Liver (tissue), 9 donors: ENCODE data around the gene SPECC1L. TPM values are rescaled to one million over a fixed set of nuclear protein-coding genes. Genes with fewer than 3 reads are reported as not detected.

Experiments used
- DNase-seq: peaks from one replicate; pipeline ENCODE4 v3.0.0-alpha.2; 2017; ENCODE audit warnings: low spot score
- H3K27ac ChIP-seq, 2 donors: one replicate each; pipeline ENCODE4 v1.7.0; 2013; ENCODE audit warnings: inconsistent platforms in 2 of 2, low read length in 2 of 2, control low read depth in 1 of 2, low read depth in 1 of 2, mild to moderate bottlenecking in 1 of 2
- H3K27me3 ChIP-seq, 4 donors: one replicate each; pipeline versions ENCODE4 v1.6.1 to v1.7.0; 2013; ENCODE audit warnings: low read length in 3 of 4, inconsistent platforms in 1 of 4, mild to moderate bottlenecking in 1 of 4, moderate library complexity in 1 of 4; ENCODE audit not compliant: control insufficient read depth in 4 of 4, insufficient read depth in 4 of 4
- H3K36me3 ChIP-seq, 4 donors: one replicate each; pipeline versions ENCODE4 v1.6.1 to v1.7.0; 2013; ENCODE audit warnings: low read length in 3 of 4, mild to moderate bottlenecking in 3 of 4, low read depth in 1 of 4, moderate library complexity in 1 of 4; ENCODE audit not compliant: control insufficient read depth in 4 of 4, insufficient read depth in 3 of 4
- H3K4me1 ChIP-seq, 4 donors: one replicate each; pipeline versions ENCODE4 v1.6.1 to v1.7.0; 2013; ENCODE audit warnings: low read length in 3 of 4, mild to moderate bottlenecking in 3 of 4, moderate library complexity in 1 of 4; ENCODE audit not compliant: control insufficient read depth in 4 of 4, insufficient read depth in 4 of 4
- H3K4me3 ChIP-seq, 3 donors: one replicate each; pipeline versions ENCODE4 v1.6.1 to v1.7.0; 2013; ENCODE audit warnings: low read length in 3 of 3, control low read depth in 1 of 3, low read depth in 1 of 3, mild to moderate bottlenecking in 1 of 3
- H3K9ac ChIP-seq, 2 donors: one replicate each; pipeline ENCODE4 v1.7.0; 2013; ENCODE audit warnings: low read length in 2 of 2, mild to moderate bottlenecking in 2 of 2, moderate library complexity in 2 of 2, control low read depth in 1 of 2, low read depth in 1 of 2
- H3K9me3 ChIP-seq, 4 donors: one replicate each; pipeline versions ENCODE4 v1.6.1 to v1.7.0; 2013; ENCODE audit warnings: low read length in 3 of 4; ENCODE audit not compliant: control insufficient read depth in 4 of 4
- GABPA ChIP-seq, 2 donors: IDR thresholded peaks in 1 of 2; conservative IDR thresholded peaks in 1 of 2; 2 replicates each; pipeline ENCODE4 v1.6.1; 2016; ENCODE audit warnings: antibody characterized with exemption in 2 of 2, mild to moderate bottlenecking in 1 of 2, moderate library complexity in 1 of 2
- HNF4G ChIP-seq: IDR thresholded peaks from 2 replicates; pipeline ENCODE4 v1.6.1; 2016; ENCODE audit warnings: antibody characterized with exemption
- NR2F2 ChIP-seq: IDR thresholded peaks from 2 replicates; pipeline ENCODE4 v1.6.1; 2016; ENCODE audit warnings: antibody characterized with exemption
- RAD21 ChIP-seq, 2 donors: IDR thresholded peaks; 2 replicates each; pipeline ENCODE4 v1.6.1; 2016; ENCODE audit warnings: antibody characterized with exemption in 2 of 2, mild to moderate bottlenecking in 2 of 2
- SP1 ChIP-seq: IDR thresholded peaks from 2 replicates; pipeline ENCODE4 v1.6.1; 2018; ENCODE audit warnings: antibody characterized with exemption, mild to moderate bottlenecking
- TAF1 ChIP-seq: conservative IDR thresholded peaks from 2 replicates; pipeline ENCODE4 v1.6.1; 2016; ENCODE audit warnings: antibody characterized with exemption, mild to moderate bottlenecking
- WGBS: extraction: QIAGEN DNeasy Blood & Tissue Kit; methylation state at CpG from one replicate; pipeline ENCODE4 v1.1.7; 2013; 5-methylcytosine and 5-hydroxymethylcytosine counted together
- polyA plus RNA-seq, 2 donors: library from polyadenylated mRNA; stranded (reverse) in 1 of 2; unstranded in 1 of 2; fragments of 200-250 nt in 1 of 2; fragments of >200 nt in 1 of 2; fragmentation: Nextera tagmentation in 1 of 2; extraction: Ambion mirVana in 1 of 2; gene quantifications; one replicate each; pipeline versions ENCODE4 v1.2.1 to v1.2.3, GENCODE V29; 2013 to 2015
- total RNA-seq, 2 donors: library from RNA; depleted of rRNA; stranded (reverse); fragments of >200 nt; gene quantifications; one replicate each; pipeline ENCODE4 v1.2.3, GENCODE V29; 2014
- TF ChIP-seq, protein P1 (sequence below): IDR thresholded peaks from 2 replicates; pipeline ENCODE4 v1.6.1; 2016; ENCODE audit warnings: antibody characterized with exemption
- TF ChIP-seq, protein P2 (sequence below): IDR thresholded peaks from 2 replicates; pipeline ENCODE4 v1.6.1; 2016; ENCODE audit warnings: antibody characterized with exemption
- TF ChIP-seq, protein P3 (sequence below): fragments of 150-350 bp; IDR thresholded peaks from 2 replicates; pipeline ENCODE4 v1.5.1; 2017; ENCODE audit warnings: improper control_type of control experiment, low read depth, low read length; ENCODE audit not compliant: missing input control
- TF ChIP-seq, protein P4 (sequence below): IDR thresholded peaks from 2 replicates; pipeline ENCODE4 v1.6.1; 2016; ENCODE audit warnings: antibody characterized with exemption, mild to moderate bottlenecking
- donor health status: healthy.
- donor health status: healthy.
- donor health status: healthy.
- donor health status: healthy.
- donor health status: healthy.

The SPECC1L gene
- total and polyA plus RNA-seq, 4 donors = 5.4 to 22.3 (median 12.3) TPM

DNA sequence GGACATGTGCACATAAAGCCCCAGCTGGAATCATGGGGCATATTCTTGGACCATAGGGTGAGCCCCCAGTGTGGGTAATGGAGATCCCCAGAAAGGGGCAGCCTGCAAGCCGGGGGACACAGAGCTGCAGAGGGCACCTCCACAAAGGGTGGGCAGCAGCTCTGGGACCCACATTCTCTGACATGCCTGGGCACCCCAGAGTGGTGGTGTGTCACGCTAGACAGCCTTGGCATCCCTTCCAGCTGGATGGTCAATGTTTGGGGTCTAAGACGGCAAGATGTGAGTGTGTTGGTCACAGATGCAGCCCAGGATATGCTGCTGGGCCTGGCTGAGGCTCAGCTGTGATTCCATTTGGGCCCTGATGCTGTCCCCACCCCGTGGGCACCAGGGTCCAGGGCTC lies 166.5 kb downstream of the SPECC1L start:
- Histone ChIP-seq H3K27me3 (no peaks in the 10 kb centered on the region), H3K4me1 (peaks cover 7 to 31% (median 22%) of the 10 kb centered on the region in 4 donors), H3K9me3 (no peaks in the 10 kb centered on the region), H3K36me3 (peaks cover 0 to 30% (median 19%) of the 10 kb centered on the region in 4 donors), H3K4me3 (no peak overlapping the region), H3K9ac (no peak overlapping the region), H3K27ac (peak overlapping the region in 1 of 2 donors; percentile 65)
- WGBS = 96% methylated on average over 4 of the region's 4 CpGs
- TF ChIP-seq SP1 = no peak
- TF ChIP-seq GABPA (IDR thresholded peaks at IDR 0.05 in 1 of 2, conservative IDR thresholded peaks at IDR 0.05 in 1 of 2) = no peak
- TF ChIP-seq, protein P1, sequence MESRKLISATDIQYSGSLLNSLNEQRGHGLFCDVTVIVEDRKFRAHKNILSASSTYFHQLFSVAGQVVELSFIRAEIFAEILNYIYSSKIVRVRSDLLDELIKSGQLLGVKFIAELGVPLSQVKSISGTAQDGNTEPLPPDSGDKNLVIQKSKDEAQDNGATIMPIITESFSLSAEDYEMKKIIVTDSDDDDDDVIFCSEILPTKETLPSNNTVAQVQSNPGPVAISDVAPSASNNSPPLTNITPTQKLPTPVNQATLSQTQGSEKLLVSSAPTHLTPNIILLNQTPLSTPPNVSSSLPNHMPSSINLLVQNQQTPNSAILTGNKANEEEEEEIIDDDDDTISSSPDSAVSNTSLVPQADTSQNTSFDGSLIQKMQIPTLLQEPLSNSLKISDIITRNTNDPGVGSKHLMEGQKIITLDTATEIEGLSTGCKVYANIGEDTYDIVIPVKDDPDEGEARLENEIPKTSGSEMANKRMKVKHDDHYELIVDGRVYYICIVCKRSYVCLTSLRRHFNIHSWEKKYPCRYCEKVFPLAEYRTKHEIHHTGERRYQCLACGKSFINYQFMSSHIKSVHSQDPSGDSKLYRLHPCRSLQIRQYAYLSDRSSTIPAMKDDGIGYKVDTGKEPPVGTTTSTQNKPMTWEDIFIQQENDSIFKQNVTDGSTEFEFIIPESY = no peak
- no peak for TF ChIP-seq NR2F2
- TF ChIP-seq, protein P2, sequence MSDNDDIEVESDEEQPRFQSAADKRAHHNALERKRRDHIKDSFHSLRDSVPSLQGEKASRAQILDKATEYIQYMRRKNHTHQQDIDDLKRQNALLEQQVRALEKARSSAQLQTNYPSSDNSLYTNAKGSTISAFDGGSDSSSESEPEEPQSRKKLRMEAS = no peak
- TF ChIP-seq TAF1 = no peak
- TF ChIP-seq, protein P3, sequence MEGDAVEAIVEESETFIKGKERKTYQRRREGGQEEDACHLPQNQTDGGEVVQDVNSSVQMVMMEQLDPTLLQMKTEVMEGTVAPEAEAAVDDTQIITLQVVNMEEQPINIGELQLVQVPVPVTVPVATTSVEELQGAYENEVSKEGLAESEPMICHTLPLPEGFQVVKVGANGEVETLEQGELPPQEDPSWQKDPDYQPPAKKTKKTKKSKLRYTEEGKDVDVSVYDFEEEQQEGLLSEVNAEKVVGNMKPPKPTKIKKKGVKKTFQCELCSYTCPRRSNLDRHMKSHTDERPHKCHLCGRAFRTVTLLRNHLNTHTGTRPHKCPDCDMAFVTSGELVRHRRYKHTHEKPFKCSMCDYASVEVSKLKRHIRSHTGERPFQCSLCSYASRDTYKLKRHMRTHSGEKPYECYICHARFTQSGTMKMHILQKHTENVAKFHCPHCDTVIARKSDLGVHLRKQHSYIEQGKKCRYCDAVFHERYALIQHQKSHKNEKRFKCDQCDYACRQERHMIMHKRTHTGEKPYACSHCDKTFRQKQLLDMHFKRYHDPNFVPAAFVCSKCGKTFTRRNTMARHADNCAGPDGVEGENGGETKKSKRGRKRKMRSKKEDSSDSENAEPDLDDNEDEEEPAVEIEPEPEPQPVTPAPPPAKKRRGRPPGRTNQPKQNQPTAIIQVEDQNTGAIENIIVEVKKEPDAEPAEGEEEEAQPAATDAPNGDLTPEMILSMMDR = no peak
- TF ChIP-seq HNF4G = no peak
- DNase-seq = no peak

DNA sequence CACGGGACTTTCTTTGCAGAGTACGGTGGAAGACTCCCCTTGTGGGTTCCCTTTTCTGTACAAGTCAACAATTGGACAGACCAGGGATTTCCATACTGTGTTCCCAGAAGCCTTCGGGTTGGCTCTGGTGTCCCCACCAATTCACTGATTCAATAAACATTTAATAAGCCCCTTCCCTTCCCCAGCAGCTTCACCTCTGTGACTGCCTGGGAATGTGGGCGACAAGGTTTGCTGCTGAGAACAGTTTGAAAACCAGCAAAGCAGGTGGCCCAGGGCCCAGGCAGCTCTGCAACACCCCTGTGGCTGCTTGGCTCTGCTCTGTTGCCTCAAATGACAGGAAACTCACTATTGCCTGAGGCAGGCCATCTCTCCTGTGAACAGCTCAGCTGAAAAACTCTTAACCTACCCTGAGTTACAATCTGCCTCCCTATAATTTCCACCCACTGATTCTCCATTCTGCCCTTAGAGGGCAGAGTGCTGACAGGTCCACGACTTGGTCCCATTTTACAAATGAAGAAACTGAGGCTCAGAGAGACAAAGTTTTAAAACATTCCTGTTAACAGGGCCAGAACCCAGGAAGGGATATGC lies 167.2 kb downstream of the SPECC1L start:
- Histone ChIP-seq H3K36me3 (peaks cover 0 to 33% (median 19%) of the 10 kb centered on the region in 4 donors), H3K4me1 (peaks cover 0 to 23% (median 15%) of the 10 kb centered on the region in 4 donors), H3K9me3 (no peaks in the 10 kb centered on the region), H3K27me3 (no peaks in the 10 kb centered on the region), H3K4me3 (no peak overlapping the region), H3K9ac (no peak overlapping the region), H3K27ac (no peak overlapping the region)
- no peak for DNase-seq
- 88% methylated on average over 5 of the region's 5 CpGs for WGBS
- no peak for TF ChIP-seq HNF4G
- peak; percentile 26 to 38 for TF ChIP-seq RAD21 (IDR thresholded peaks at IDR 0.05)

DNA sequence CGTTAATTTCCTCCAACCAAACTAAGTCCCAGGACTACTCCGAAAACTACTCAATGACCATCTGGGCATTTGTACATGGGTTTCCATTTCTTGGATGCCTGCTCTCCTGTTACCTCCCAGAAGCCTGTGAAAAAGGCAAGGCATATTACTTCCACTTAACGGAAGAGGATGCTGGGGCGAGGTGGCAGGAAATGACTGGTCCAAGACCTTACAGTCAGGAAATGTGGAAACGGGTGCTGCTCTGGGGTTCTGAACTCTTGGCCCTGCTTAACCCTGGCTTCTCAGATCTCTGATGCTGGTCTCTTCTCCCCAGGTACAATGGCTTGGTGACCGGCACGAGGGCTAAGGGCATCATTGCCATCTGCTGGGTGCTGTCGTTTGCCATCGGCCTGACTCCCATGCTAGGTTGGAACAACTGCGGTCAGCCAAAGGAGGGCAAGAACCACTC lies 169.7 kb downstream of the SPECC1L start:
- peaks cover 0 to 3% (median 1%) of the 10 kb centered on the region in 4 donors for H3K4me1 ChIP-seq
- H3K4me3 ChIP-seq = no peak overlapping the region
- peaks cover 0 to 34% (median 19%) of the 10 kb centered on the region in 4 donors for H3K36me3 ChIP-seq
- no peak overlapping the region for H3K9ac ChIP-seq
- no peaks in the 10 kb centered on the region for H3K9me3 ChIP-seq
- H3K27ac ChIP-seq = peak overlapping the region in 1 of 2 donors; percentile 58
- no peaks in the 10 kb centered on the region for H3K27me3 ChIP-seq
- DNase-seq = no peak
- peak; percentile 62 for TF ChIP-seq NR2F2
- TF ChIP-seq, protein P4, sequence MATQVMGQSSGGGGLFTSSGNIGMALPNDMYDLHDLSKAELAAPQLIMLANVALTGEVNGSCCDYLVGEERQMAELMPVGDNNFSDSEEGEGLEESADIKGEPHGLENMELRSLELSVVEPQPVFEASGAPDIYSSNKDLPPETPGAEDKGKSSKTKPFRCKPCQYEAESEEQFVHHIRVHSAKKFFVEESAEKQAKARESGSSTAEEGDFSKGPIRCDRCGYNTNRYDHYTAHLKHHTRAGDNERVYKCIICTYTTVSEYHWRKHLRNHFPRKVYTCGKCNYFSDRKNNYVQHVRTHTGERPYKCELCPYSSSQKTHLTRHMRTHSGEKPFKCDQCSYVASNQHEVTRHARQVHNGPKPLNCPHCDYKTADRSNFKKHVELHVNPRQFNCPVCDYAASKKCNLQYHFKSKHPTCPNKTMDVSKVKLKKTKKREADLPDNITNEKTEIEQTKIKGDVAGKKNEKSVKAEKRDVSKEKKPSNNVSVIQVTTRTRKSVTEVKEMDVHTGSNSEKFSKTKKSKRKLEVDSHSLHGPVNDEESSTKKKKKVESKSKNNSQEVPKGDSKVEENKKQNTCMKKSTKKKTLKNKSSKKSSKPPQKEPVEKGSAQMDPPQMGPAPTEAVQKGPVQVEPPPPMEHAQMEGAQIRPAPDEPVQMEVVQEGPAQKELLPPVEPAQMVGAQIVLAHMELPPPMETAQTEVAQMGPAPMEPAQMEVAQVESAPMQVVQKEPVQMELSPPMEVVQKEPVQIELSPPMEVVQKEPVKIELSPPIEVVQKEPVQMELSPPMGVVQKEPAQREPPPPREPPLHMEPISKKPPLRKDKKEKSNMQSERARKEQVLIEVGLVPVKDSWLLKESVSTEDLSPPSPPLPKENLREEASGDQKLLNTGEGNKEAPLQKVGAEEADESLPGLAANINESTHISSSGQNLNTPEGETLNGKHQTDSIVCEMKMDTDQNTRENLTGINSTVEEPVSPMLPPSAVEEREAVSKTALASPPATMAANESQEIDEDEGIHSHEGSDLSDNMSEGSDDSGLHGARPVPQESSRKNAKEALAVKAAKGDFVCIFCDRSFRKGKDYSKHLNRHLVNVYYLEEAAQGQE = no peak
- 86% methylated on average over 10 of the region's 10 CpGs for WGBS
